Thyroid gland (tissue), 4 donors: ENCODE results near the gene PNPLA4. TPM values are rescaled to one million over a fixed set of nuclear protein-coding genes. Genes with fewer than 3 reads are reported as not detected.

Source experiments
- DNase-seq, 2 donors: peaks; one replicate each; pipeline ENCODE4 v3.0.0-alpha.2; 2019
- H3K27ac ChIP-seq, 3 donors: fragments of 200-600 bp; sonication (generic); 1 replicate in 2 of 3; 2 replicates in 1 of 3; pipeline ENCODE4 v1.5.1; 2016 to 2019; ENCODE audit warnings: mild to moderate bottlenecking in 1 of 3, moderate library complexity in 1 of 3
- H3K27me3 ChIP-seq: fragments of 200-600 bp; sonication (generic); one replicate; pipeline ENCODE4 v1.5.1; 2019
- H3K36me3 ChIP-seq, 2 donors: fragments of 200-600 bp; sonication (generic); one replicate each; pipeline ENCODE4 v1.5.1; 2016 to 2019
- H3K4me1 ChIP-seq, 2 donors: fragments of 200-600 bp; sonication (generic); one replicate each; pipeline ENCODE4 v1.5.1; 2017 to 2019
- H3K4me3 ChIP-seq, 3 donors: fragments of 200-600 bp; sonication (generic); replicated peaks in 1 of 3; 1 replicate in 2 of 3; 2 replicates in 1 of 3; pipeline ENCODE4 v1.5.1; 2016; ENCODE audit warnings: mild to moderate bottlenecking in 1 of 3
- H3K9me3 ChIP-seq: fragments of 200-600 bp; sonication (generic); one replicate; pipeline ENCODE4 v1.5.1; 2017
- POLR2A ChIP-seq, 2 donors: fragments of 450-650 bp; IDR thresholded peaks; one replicate each; pipeline ENCODE4 v1.6.1; 2017; ENCODE audit warnings: antibody characterized with exemption in 2 of 2, mild to moderate bottlenecking in 2 of 2, moderate library complexity in 1 of 2
- WGBS, 2 donors: methylation state at CpG; one replicate each; pipeline ENCODE4 v1.1.5; 2017; 5-methylcytosine and 5-hydroxymethylcytosine counted together
- intact Hi-C: fragments of 100-400 bp; cut with DNase I; formaldehyde crosslinking; loops from one replicate; pipeline ENCODE4 v1.15.1; 2023
- total RNA-seq, 4 donors: library from RNA; depleted of rRNA; stranded (reverse); fragments of >200 nt; gene quantifications; one replicate each; pipeline ENCODE4 v1.2.3, GENCODE V29; 2016
- TF ChIP-seq, protein P1 (sequence below), 6 experiments: fragments of 200-600 bp in 3 of 6; fragments of 450-650 bp in 3 of 6; sonication (generic) in 3 of 6; IDR thresholded peaks; one replicate each; pipeline ENCODE4 v1.5.1; 2016 to 2019; ENCODE audit warnings: antibody characterized with exemption in 6 of 6, mild to moderate bottlenecking in 2 of 6, inconsistent platforms in 1 of 6, moderate library complexity in 1 of 6

PNPLA4 gene, protein sequence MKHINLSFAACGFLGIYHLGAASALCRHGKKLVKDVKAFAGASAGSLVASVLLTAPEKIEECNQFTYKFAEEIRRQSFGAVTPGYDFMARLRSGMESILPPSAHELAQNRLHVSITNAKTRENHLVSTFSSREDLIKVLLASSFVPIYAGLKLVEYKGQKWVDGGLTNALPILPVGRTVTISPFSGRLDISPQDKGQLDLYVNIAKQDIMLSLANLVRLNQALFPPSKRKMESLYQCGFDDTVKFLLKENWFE
- total RNA-seq: 10 to 100 TPM; 19.7 to 70.1 (median 39.5) TPM

DNA sequence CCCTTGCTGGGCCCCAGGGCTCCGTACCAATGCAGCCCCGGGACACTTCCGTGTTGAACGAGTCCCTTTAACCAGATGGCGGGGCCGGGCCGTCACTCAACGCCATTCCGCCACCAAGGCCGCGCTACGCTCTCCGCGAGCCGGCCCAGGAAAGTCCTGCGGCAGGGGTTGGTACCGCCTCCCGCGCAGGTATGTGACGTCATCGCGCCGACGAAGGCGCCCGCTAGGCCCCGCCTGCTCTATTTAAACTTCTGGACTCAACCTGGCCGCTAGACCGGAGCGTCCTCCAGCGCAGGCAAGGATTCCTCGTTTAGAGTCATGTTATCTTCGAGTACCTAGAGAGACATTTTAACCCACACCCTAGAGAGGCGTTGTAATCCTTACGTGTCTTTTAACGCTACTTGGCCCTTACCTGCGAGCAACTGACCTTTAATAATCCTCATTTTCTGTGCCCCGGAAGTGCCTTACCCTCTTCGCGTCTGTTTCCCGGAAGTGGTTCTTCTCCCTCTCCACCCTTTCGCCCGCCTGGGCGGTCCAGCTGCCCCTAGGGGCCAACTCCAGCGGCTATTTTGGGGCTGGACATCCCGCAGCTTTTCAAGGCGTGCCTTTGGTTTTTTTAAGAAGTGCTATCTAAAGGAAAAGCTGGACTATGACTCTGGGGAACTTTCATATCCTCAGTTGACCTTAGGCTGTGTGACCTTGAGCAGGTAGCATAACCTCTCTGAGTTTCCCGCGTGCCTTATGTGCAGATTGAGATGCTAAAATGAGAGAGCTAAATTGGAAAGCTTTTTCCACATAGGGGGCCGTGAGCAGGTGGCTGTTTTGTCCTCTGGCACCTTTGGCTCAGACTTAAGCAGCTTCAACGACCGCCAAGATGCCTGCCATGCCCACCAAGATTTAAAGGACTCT, at the start of gene PNPLA4:
Gene PNPLA4 (minus strand): TSS at position 155 of the 909 bp plus-strand sequence. CDS start 1,294 bp downstream, outside the sequence.
- intact Hi-C loops: no loop called here
- peak within 1 kb of the TSS; percentile 70 to 89 (median 75) for H3K27ac ChIP-seq
- no peaks in the 10 kb centered on the region for H3K9me3 ChIP-seq
- H3K4me3 ChIP-seq: peak within 1 kb of the TSS; percentile 26 to 56 (median 39)
- DNase-seq: peak; percentile 81
- TF ChIP-seq POLR2A (IDR thresholded peaks at IDR 0.05): peak in 1 of 2 donors; percentile 79
- TF ChIP-seq, protein P1, sequence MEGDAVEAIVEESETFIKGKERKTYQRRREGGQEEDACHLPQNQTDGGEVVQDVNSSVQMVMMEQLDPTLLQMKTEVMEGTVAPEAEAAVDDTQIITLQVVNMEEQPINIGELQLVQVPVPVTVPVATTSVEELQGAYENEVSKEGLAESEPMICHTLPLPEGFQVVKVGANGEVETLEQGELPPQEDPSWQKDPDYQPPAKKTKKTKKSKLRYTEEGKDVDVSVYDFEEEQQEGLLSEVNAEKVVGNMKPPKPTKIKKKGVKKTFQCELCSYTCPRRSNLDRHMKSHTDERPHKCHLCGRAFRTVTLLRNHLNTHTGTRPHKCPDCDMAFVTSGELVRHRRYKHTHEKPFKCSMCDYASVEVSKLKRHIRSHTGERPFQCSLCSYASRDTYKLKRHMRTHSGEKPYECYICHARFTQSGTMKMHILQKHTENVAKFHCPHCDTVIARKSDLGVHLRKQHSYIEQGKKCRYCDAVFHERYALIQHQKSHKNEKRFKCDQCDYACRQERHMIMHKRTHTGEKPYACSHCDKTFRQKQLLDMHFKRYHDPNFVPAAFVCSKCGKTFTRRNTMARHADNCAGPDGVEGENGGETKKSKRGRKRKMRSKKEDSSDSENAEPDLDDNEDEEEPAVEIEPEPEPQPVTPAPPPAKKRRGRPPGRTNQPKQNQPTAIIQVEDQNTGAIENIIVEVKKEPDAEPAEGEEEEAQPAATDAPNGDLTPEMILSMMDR (IDR thresholded peaks at IDR 0.05): peak in 3 of 6 experiments; percentile 24 to 37 (median 33)
- peaks cover 0 to 10% of the 10 kb centered on the region in 2 donors for H3K4me1 ChIP-seq
- WGBS, 2 donors: 8 to 15% methylated on average over 21 to 31 of the region's 52 CpGs
- H3K27me3 ChIP-seq: no peaks in the 10 kb centered on the region
- peaks cover 0 to 2% of the 10 kb centered on the region in 2 donors for H3K36me3 ChIP-seq

DNA sequence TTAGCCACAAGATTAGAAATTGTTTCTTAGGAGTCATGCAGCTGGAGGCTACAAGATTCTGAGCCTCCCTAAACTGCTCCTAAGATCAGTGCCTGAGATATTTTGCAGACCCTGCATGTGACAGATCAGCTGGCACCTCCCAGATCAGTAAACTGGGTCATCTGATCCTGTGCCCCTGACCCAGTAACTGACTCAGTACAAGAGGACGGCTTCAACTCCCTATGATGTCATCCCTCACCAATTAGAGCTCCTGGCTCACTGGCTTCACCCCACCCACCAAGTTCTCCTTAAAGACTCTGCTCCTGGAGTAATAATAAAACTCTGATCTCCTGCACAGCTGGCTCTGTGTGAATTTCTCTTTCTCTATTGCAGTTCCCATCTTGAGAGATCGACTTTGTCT, 45.4 kb upstream of the PNPLA4 start:
- Histone ChIP-seq H3K27me3 (no peaks in the 10 kb centered on the region), H3K9me3 (no peaks in the 10 kb centered on the region), H3K4me3 (no peak overlapping the region), H3K36me3 (no peaks in the 10 kb centered on the region), H3K27ac (no peak overlapping the region), H3K4me1 (no peaks in the 10 kb centered on the region)
- TF ChIP-seq, protein P1 (IDR thresholded peaks at IDR 0.05): no peak
- no peak for TF ChIP-seq POLR2A (IDR thresholded peaks at IDR 0.05)
- intact Hi-C loops: no loop called here
- 67 to 93% methylated on average over 2 of the region's 2 CpGs for WGBS, 2 donors
- no peak for DNase-seq

DNA sequence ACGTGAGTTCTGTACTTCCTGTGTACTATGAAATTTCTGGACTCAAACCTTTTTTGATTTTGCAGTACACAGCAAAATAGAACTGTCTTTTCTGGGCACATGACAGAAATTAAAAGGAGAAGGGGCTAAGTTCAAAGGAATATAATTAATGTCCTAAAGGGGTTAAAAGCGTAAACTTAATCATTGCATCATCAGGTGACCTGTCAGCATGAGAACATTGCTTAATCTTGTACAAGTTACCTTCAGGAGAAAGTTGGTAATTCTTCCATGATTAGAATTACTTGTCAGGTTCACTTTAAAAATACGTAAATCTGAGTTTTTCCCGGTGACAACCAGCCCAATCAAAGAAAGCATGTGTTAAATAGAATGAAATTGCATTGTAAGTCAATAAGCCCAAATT, 43.2 kb upstream of the PNPLA4 start:
- no peak for DNase-seq
- intact Hi-C loops: no loop called here
- no peaks in the 10 kb centered on the region for H3K36me3 ChIP-seq
- 91% methylated on average over 4 of the region's 4 CpGs for WGBS, 2 donors
- H3K27me3 ChIP-seq: no peaks in the 10 kb centered on the region
- no peak overlapping the region for H3K27ac ChIP-seq
- no peak for TF ChIP-seq POLR2A (IDR thresholded peaks at IDR 0.05)
- TF ChIP-seq, protein P1 (IDR thresholded peaks at IDR 0.05): no peak
- H3K4me3 ChIP-seq: no peak overlapping the region
- H3K9me3 ChIP-seq: no peaks in the 10 kb centered on the region
- no peaks in the 10 kb centered on the region for H3K4me1 ChIP-seq

DNA sequence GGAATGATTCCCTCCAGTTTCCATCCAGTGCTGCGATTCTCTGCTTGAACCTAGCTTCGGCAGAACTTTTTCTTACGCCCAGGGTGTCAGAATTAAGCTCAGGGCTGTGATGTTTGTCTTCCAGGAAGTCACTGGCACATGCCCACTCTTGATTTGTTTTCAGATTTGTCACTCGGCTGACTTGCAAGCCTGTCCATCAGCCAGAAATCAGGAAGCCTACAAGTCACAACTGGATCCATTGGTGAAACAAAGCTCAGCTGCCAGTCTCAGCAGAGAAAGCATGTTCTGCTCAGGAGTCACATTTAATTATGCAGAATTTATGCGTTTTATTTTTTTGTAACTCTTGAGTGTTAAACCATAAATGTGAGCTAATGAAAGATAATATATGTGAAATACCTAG, 38.2 kb upstream of the PNPLA4 start:
- Histone ChIP-seq H3K36me3 (no peaks in the 10 kb centered on the region), H3K27ac (no peak overlapping the region), H3K4me1 (no peaks in the 10 kb centered on the region), H3K27me3 (no peaks in the 10 kb centered on the region), H3K9me3 (no peaks in the 10 kb centered on the region), H3K4me3 (no peak overlapping the region)
- TF ChIP-seq POLR2A (IDR thresholded peaks at IDR 0.05): no peak
- TF ChIP-seq, protein P1 (IDR thresholded peaks at IDR 0.05): no peak
- intact Hi-C loops: no loop called here
- DNase-seq: no peak
- WGBS, 2 donors: 82 to 94% methylated on average over 4 to 5 of the region's 5 CpGs

DNA sequence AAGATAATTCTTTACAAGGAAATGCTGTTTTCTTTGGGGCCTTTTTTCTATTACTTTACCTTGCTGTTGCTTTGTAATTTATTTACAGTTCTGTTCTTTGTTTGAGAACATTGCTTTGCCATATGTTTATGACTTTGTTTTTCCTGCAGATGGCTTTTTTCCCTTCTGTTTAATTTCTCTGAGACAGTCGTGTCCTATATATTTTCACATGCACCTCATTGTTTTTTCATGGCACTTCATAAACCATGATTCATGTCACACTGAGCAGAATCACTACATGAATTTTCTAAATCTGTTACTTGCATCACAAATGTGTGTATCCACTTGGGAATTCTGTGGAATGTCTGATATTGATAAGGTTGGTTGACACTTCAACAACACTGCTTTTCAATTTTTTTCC, 33.0 kb upstream of the PNPLA4 start:
- WGBS, 2 donors: 81 to 87% methylated on average over 1 of the region's 1 CpG
- no peak for DNase-seq
- Histone ChIP-seq H3K36me3 (no peaks in the 10 kb centered on the region), H3K27ac (no peak overlapping the region), H3K27me3 (no peaks in the 10 kb centered on the region), H3K4me1 (no peaks in the 10 kb centered on the region), H3K4me3 (no peak overlapping the region), H3K9me3 (no peaks in the 10 kb centered on the region)
- intact Hi-C loops: no loop called here
- TF ChIP-seq POLR2A (IDR thresholded peaks at IDR 0.05): no peak
- TF ChIP-seq, protein P1 (IDR thresholded peaks at IDR 0.05): no peak
